Measurements from ENCODE around the gene SPRR2E.

GRCh38 chr1:153100245-153100644 is 5.9 kb upstream of the SPRR2E start:
- TF ChIP-seq GATA2 (IDR thresholded peaks at IDR 0.05; ENCODE audit: low read depth, low read length) (no peak), GATA3 (IDR thresholded peaks at IDR 0.05; ENCODE audit: low read depth, low read length) (no peak)

Measured in SH-SY5Y (cell line).